HG03280 (cell line): Measurements from ENCODE around the gene CCN2.

Experiments used
- ATAC-seq: cut with Tn5 transposase; IDR thresholded peaks from one replicate; pipeline ENCODE4 v1.9.1; 2021; ENCODE audit warnings: mild to moderate bottlenecking, moderate library complexity; ENCODE audit not compliant: unreplicated experiment

Gene CCN2

DNA sequence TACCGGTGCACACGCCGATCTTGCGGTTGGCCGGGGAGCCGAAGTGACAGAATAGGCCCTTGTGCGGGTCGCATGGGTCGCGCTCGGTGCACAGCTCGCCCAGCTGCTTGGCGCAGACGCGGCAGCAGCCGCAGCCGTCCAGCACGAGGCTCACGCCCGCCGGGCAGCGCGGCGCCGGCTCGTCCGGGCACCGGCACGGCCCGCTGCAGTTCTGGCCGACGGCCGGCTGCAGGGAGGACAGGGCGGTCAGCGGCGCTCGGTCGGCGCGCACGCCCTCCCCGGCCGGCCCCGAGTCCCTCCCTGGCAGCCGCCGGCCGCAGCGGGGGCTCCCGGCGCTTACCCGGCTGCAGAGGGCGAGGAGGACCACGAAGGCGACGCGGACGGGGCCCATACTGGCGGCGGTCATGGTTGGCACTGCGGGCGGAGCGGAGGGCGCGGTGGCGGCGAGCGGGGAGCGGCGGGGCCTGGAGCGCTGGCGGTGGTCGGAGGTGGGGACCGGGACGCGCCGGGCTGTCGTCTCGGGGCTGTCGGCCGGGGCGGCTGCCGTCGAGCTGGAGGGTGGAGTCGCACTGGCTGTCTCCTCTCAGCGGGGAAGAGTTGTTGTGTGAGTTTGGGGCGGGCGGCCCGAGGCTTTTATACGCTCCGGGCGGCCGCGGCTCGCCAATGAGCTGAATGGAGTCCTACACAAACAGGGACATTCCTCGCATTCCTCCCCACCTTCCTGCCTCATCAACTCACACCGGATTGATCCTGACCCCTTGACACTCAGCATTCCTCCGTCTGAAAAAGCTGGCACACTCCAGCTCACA, at the start of gene CCN2:
CCN2 (minus strand) TSS at position 606 of the 809 bp plus-strand sequence; CDS start at position 406, 200 bp downstream.
- ATAC-seq, result no peak

GRCh38 chr6:132000296-132000695, 49.1 kb upstream of the CCN2 start:
- no peak for ATAC-seq

DNA sequence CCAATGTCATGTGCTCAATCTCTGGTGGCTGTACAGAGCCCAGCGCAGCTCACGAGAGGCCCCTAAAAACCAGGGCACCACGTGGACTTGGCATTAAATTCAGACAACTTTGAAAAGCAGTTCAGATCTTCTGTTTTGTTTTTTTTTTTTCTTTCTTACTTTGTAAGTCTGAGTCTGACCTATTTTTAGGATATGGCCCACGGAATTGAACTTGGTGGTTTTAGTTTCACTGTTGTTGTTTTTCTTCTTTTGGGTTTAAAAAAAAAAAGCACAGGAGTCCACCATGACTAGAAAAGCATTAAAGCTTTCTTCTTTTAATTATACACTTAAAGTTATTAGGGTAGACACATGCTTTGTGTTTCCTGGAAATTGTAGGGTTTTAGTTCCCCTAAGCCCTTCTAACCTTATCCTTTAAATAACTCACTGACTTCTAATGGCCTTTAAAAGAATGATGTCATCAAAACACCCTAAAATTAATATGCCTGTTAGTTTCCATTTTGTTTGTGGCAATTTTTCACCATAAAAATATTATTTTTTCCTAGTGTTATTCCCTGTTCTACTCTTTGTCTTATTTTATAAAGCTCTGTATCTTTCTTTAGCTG, 48.5 kb upstream of the CCN2 start:
- no peak for ATAC-seq

GRCh38 chr6:131998255-131998982, 47.2 kb upstream of the CCN2 start:
- no peak for ATAC-seq

GRCh38 chr6:131997429-131998153, 46.4 kb upstream of the CCN2 start:
- no peak for ATAC-seq

DNA sequence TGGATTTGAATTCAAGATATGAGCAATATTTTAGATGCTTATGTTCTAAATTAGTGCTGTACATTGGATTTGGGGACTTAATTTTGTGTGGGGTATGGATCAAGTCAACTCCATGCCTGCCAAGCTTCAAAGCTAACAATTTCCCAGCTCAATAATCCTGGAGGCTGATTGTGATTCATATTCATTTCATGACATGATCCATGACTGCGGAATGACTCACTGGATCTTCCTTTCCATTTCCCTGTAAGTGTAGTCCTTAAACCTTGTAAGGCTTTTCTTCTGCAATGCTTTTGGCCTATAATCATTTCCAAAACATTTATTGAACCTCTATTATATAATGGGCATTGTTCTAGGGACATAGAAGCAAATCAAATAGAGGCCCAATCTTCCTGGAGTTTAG, 44.7 kb upstream of the CCN2 start:
- ATAC-seq, result no peak

DNA sequence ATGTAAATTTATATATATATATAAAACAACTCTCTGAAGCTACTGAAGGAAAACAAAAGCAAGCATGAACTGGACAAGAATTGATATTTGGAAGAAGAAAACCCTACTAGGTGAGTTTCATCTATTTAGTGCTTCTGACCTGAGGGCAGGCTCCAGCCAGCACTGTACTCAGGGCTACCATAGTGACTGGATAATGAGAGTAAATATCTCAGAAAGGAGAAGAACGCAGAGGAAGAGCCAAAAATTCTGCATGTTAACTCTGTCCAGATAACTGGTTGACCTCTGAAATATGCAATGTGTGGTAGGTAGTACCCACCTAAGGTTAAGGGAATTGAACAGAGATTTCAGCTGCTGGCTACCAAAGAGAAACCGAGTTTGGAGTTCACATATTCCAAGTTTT, 41.4 kb upstream of the CCN2 start:
- no peak for ATAC-seq

DNA sequence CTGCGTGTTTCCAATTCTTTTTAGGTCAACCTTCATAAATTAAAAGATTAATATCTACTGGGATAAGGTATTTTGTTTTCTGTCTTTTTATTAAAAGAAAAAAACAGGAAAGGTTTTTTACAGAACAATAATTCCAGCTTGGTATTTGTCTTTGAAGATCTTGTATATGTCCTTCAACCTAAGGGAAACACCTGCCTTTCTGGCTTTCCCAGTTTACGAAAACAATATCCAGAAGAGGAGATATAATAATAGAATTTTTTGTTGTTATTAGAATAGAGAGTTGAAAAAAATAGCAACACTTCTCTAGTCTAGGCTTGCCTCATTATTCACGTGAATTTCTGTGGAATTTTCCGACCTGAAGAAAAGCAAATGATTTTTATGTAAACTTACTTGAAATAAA, 37.9 kb upstream of the CCN2 start:
- no peak for ATAC-seq

- ATAC-seq, result no peak
Measured at GRCh38 chr6:131982740-131983259, 31.6 kb upstream of the CCN2 start.

DNA sequence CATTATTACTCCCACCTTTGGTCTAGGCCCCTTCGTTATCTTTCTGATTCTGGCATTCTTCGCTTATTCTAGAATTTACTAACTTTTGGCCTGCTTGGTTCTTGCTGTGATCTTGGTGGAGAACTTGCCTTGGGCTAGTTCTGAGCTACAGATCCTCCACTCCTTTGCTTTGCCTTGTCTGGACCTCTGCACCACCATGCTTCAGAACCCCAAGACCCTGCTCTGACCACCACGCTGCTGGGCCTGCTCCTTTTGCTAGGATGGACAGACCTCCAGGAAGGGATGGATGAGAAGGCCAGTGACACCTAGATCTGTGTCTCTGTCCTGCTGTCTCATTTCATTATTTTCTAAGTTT, 30.4 kb upstream of the CCN2 start:
- ATAC-seq, result no peak

GRCh38 chr6:131980791-131981623, 29.8 kb upstream of the CCN2 start:
- ATAC-seq, result no peak

GRCh38 chr6:131980338-131980790, 29.2 kb upstream of the CCN2 start:
- ATAC-seq, result no peak

- ATAC-seq, result no peak
Measured at GRCh38 chr6:131979515-131980337, 28.6 kb upstream of the CCN2 start.

- ATAC-seq, result no peak
Measured at GRCh38 chr6:131978522-131978921, 27.4 kb upstream of the CCN2 start.

DNA sequence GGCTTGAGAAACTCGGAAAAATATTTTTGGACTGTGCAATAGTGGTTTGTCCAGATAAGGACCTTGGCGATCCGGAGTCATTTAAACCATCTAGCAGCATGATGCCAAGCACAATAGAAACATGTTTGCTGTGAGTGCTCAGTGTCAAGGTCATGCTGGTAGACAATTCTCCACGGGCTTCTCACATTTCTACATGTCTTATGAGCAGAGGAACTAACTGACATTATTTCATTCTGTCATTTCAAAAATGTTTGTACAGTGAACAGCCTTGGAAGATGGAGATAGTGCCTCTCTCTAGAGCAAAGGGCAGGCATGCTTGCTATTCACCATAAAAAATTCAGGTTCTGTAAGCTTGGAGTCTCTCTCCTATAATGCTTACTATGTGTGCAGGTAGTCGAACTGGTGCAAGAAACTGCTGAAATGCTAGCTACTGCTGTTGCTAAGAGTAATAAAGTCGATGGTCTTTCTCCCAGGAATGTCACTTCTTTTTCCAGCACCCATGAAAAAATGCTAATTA, 25.4 kb upstream of the CCN2 start:
- ATAC-seq, result no peak

- no peak for ATAC-seq
Measured at GRCh38 chr6:131972741-131973140, 21.6 kb upstream of the CCN2 start.

DNA sequence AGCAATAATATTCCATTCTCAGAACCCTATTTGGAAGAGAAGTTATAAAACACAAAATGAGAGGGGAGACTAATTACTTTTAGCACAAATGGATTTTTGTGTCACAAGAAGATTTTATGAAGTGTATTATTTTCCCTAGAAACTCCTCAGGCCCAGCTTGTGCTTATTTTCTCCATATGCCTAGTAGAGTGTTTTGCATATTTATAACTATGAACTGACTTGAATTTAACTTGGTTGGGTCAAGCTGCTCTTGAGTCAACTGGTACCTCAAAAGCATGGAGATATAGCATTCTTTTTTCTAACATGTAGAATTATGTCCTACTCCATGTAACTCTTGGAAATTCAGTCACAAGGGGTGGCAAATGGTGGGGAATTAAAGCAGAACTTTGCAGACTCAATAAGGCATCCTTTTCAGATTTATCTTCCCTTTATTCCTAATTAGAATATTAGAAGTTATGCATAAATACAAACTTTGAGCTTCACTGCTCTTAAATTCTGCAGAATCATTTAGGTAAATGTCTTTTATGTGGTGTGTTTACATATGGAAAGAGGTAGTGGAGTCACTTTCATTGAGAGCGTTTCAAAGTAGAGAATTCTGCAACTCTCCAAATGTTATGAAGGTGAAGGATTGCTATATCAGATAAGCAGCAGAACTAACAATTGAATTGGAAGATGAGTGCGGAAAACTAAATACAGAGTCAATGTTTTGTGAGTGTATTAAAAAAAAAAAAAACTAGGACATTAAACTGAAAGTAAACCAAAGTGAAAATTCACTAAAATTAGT, 19.1 kb upstream of the CCN2 start:
- no peak for ATAC-seq

DNA sequence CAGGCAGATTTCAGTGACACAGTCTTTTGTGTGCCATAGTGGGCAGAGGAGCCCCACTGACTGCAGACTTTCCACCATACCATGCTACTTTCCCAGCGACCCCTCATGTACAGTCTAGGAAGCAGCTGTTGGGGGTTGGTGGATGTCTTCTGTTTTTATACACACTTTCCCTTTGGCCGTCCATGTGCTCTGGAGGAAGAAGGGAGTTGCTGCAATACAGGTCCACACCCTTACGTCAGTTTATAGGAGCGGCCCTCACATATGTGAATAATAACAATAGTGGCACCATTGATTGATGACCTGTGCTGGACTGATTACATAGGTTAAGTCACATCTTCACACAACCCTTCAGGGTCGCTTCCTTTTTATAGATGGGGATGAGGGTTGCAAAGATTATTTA, 17.5 kb upstream of the CCN2 start:
- no peak for ATAC-seq
